Endothelial cell of umbilical vein (primary cell): Measurements from ENCODE around the gene TMEM62. TPM values are rescaled to one million over a fixed set of nuclear protein-coding genes. Genes with fewer than 3 reads are reported as not detected.

Experiments used
- BruUV-seq: library from RNA; stranded (reverse); fragments of 400-500 nt; replicated peaks from 2 replicates; lab custom pipeline; 2021; lab: Mats Ljungman, UMichigan
- CTCF ChIA-PET: fragments of 300-600, 350-600 bp; sonication (Branson Sonifier 250); formaldehyde crosslinking; loops from one replicate; lab custom pipeline; 2021; ENCODE audit warnings: antibody characterized with exemption, inconsistent platforms; lab: Charles Lee
- POLR2A ChIA-PET: fragments of 300-600, 350-600 bp; sonication (Branson Sonifier 250); formaldehyde crosslinking; loops from one replicate; lab custom pipeline; 2021; ENCODE audit warnings: antibody characterized with exemption, inconsistent platforms; lab: Charles Lee
- DNase-seq: peaks from one replicate; pipeline ENCODE4 v3.0.0-alpha.2; 2011; ENCODE audit warnings: low read depth, low spot score
- FAIRE-seq: peaks from 2 replicates; lab custom pipeline; 2011; peaks lifted over from hg19 to GRCh38; lab: Jason Lieb, UNC
- H2AFZ ChIP-seq: 2 replicates; pipeline ENCODE4 v1.6.0; 2012; ENCODE audit warnings: low read depth, low read length, control low read depth, inconsistent platforms
- H3K27ac ChIP-seq: 2 replicates; pipeline ENCODE4 v1.5.1; 2011; ENCODE audit warnings: low read depth, mild to moderate bottlenecking, control low read depth, low read length, moderate library complexity; ENCODE audit not compliant: insufficient read depth
- H3K27me3 ChIP-seq, 2 experiments: 2 replicates each; pipeline versions ENCODE4 v1.6.0 to v1.6.1; 2011; ENCODE audit warnings: low read length in 2 of 2, mixed read lengths in 1 of 2; ENCODE audit not compliant: control insufficient read depth in 2 of 2, insufficient read depth in 2 of 2
- H3K36me3 ChIP-seq, 2 experiments: 2 replicates in 1 of 2; 3 replicates in 1 of 2; pipeline ENCODE4 v1.5.1; 2011; ENCODE audit warnings: low read length in 2 of 2, mild to moderate bottlenecking in 1 of 2, moderate library complexity in 1 of 2; ENCODE audit not compliant: control insufficient read depth in 2 of 2, insufficient read depth in 2 of 2; ENCODE audit errors: extremely low read depth in 1 of 2
- H3K4me1 ChIP-seq: 3 replicates; pipeline ENCODE4 v1.5.1; 2011; ENCODE audit warnings: mild to moderate bottlenecking, low read length; ENCODE audit not compliant: control insufficient read depth, insufficient read depth; ENCODE audit errors: extremely low read depth
- H3K4me2 ChIP-seq: 2 replicates; pipeline ENCODE4 v1.6.1; 2011; ENCODE audit warnings: low read length, control low read depth, mixed read lengths; ENCODE audit not compliant: insufficient read depth
- H3K4me3 ChIP-seq, 3 experiments: fragments of 200-600 bp in 1 of 3; sonication (generic), shearing (Covaris generic) in 1 of 3; replicated peaks in 1 of 3; 2 replicates each; pipeline ENCODE4 v1.5.1; 2011 to 2016; ENCODE audit warnings: control low read depth in 3 of 3, low read length in 3 of 3, mild to moderate bottlenecking in 2 of 3, inconsistent platforms in 1 of 3, low read depth in 1 of 3, moderate library complexity in 1 of 3; ENCODE audit not compliant: insufficient read depth in 1 of 3
- H3K79me2 ChIP-seq: 2 replicates; pipeline ENCODE4 v1.6.0; 2012; ENCODE audit warnings: low read length, inconsistent platforms; ENCODE audit not compliant: control insufficient read depth, insufficient read depth
- H3K9ac ChIP-seq: replicated peaks from 2 replicates; pipeline ENCODE3; 2011; ENCODE audit warnings: low read length, control low read depth; ENCODE audit not compliant: insufficient read depth; ENCODE audit errors: extremely low read depth
- H3K9me1 ChIP-seq: replicated peaks from 3 replicates; pipeline ENCODE4 v1.6.0; 2011; ENCODE audit warnings: mild to moderate bottlenecking, low read length; ENCODE audit not compliant: control insufficient read depth, insufficient read depth; ENCODE audit errors: extremely low read depth
- H3K9me3 ChIP-seq: replicated peaks from 2 replicates; pipeline ENCODE4 v1.5.1; 2012; ENCODE audit warnings: low read length, inconsistent platforms; ENCODE audit not compliant: control insufficient read depth, insufficient read depth
- H4K20me1 ChIP-seq: replicated peaks from 2 replicates; pipeline ENCODE3; 2011; ENCODE audit warnings: mild to moderate bottlenecking, low read length; ENCODE audit not compliant: control insufficient read depth, insufficient read depth; ENCODE audit errors: extremely low read depth
- EZH2 ChIP-seq: IDR thresholded peaks from 2 replicates; pipeline ENCODE4 v1.6.1; 2012; ENCODE audit warnings: borderline replicate concordance, low read depth, mild to moderate bottlenecking, moderate library complexity, low read length, inconsistent platforms; ENCODE audit not compliant: severe bottlenecking
- FOS ChIP-seq: IDR thresholded peaks from 2 replicates; pipeline ENCODE4 v1.6.1; 2011; ENCODE audit warnings: mild to moderate bottlenecking, low read length, moderate library complexity, borderline replicate concordance; ENCODE audit not compliant: insufficient read depth
- GATA2 ChIP-seq: IDR thresholded peaks from 2 replicates; pipeline ENCODE4 v1.7.0; 2011; ENCODE audit warnings: low read depth, mild to moderate bottlenecking, moderate library complexity, mixed read lengths, low read length; ENCODE audit not compliant: insufficient read length, insufficient read depth
- JUN ChIP-seq: IDR thresholded peaks from 2 replicates; pipeline ENCODE4 v1.6.1; 2011; ENCODE audit warnings: borderline replicate concordance, low read depth; ENCODE audit not compliant: insufficient read length, insufficient read depth
- MYC ChIP-seq: IDR thresholded peaks from one replicate; pipeline ENCODE4 v1.6.1; 2011; ENCODE audit warnings: mild to moderate bottlenecking, low read depth, low read length
- POLR2A ChIP-seq: IDR thresholded peaks from 2 replicates; pipeline ENCODE4 v1.6.1; 2012; ENCODE audit warnings: low read depth, mild to moderate bottlenecking, control low read depth, low read length
- POLR2AphosphoS5 ChIP-seq: IDR thresholded peaks from 2 replicates; pipeline ENCODE4 v1.6.1; 2012; ENCODE audit warnings: low read depth, mild to moderate bottlenecking, control low read depth, low read length, moderate library complexity; ENCODE audit not compliant: insufficient read depth
- dilution Hi-C: fragments of 300-500 bp; cut with MboI; formaldehyde crosslinking; loops from one replicate; pipeline ENCODE4 v1.15.0; 2019; ENCODE audit warnings: low sequenced_read_pairs; ENCODE audit not compliant: extremely low pct_ligation_motif_present
- intact Hi-C: fragments of 100-400 bp; cut with micrococcal nuclease; formaldehyde crosslinking; loops from one replicate; pipeline ENCODE4 v1.10.0; 2022
- polyA plus RNA-seq, 4 experiments: library from polyadenylated mRNA; depleted of rRNA in 3 of 4; stranded (reverse) in 3 of 4; unstranded in 1 of 4; fragments of >200 nt; gene quantifications; 2 replicates each; pipeline versions ENCODE4 v1.2.1 to v1.2.3, GENCODE V29; 2011 to 2012; ENCODE audit warnings: missing spikeins in 1 of 4
- total RNA-seq: library from RNA; stranded (reverse); gene quantifications from 2 replicates; pipeline ENCODE4 v1.2.3, GENCODE V29; 2021
- TF ChIP-seq, protein P1 (sequence below), 2 donors: IDR thresholded peaks; 1 replicate in 1 of 2; 2 replicates in 1 of 2; pipeline ENCODE4 v1.5.1; 2011; ENCODE audit warnings: low read length in 2 of 2, mild to moderate bottlenecking in 2 of 2, moderate library complexity in 2 of 2, control low read depth in 1 of 2, inconsistent platforms in 1 of 2, low read depth in 1 of 2; ENCODE audit not compliant: insufficient read depth in 1 of 2; ENCODE audit errors: extremely low read depth in 1 of 2
- TF ChIP-seq, protein P2 (sequence below): IDR thresholded peaks from 2 replicates; pipeline ENCODE4 v1.6.1; 2011; ENCODE audit not compliant: insufficient read depth, insufficient read length

The TMEM62 gene
- total and polyA plus RNA-seq, 2 donors (not counting 3 experiments of a cell fraction or from before 2014, with no cell fraction given), result 10.4 to 22.2 TPM

DNA sequence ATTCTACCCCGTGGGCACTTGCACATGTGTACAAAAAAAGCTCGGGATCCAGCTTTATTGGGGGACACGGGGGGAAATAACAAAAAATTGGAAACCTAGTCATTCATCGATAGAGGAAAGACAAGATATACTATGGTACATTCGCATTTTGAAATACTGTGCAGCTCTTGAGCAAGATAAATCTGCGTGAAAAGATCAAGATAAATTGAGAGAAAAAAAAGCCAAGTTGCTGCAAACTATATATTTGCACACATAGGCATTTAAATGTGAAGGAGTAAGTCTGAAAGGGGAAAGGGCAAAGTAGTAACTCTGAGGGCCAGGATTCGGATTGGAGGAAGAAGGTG is 26.9 kb upstream of the TMEM62 start:
- H3K27me3 ChIP-seq, result no peaks in the 10 kb centered on the region
- peak overlapping the region; percentile 84 for H3K27ac ChIP-seq
- CTCF ChIA-PET, result interaction anchor here (0.7 to 1.1 kb wide), 6 partner anchors 49 to 270 kb away, joined by 3 to 4 read pairs (median 4); no protein-coding TSS in a partner anchor
- POLR2A ChIA-PET, result no interaction called here
- no peaks in the 10 kb centered on the region for H4K20me1 ChIP-seq
- FAIRE-seq (no peak), DNase-seq (no peak)
- BruUV-seq, result no TSS peak
- TF ChIP-seq EZH2 (no peak), JUN (no peak), POLR2A (no peak), GATA2 (no peak), MYC (no peak), FOS (no peak), POLR2AphosphoS5 (no peak)
- TF ChIP-seq, protein P1, sequence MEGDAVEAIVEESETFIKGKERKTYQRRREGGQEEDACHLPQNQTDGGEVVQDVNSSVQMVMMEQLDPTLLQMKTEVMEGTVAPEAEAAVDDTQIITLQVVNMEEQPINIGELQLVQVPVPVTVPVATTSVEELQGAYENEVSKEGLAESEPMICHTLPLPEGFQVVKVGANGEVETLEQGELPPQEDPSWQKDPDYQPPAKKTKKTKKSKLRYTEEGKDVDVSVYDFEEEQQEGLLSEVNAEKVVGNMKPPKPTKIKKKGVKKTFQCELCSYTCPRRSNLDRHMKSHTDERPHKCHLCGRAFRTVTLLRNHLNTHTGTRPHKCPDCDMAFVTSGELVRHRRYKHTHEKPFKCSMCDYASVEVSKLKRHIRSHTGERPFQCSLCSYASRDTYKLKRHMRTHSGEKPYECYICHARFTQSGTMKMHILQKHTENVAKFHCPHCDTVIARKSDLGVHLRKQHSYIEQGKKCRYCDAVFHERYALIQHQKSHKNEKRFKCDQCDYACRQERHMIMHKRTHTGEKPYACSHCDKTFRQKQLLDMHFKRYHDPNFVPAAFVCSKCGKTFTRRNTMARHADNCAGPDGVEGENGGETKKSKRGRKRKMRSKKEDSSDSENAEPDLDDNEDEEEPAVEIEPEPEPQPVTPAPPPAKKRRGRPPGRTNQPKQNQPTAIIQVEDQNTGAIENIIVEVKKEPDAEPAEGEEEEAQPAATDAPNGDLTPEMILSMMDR (IDR thresholded peaks at IDR 0.05; ENCODE audit: extremely low read depth in 1 of 2, insufficient read depth in 1 of 2, low read depth in 1 of 2, low read length in 2 of 2), result no peak
- TF ChIP-seq, protein P2, sequence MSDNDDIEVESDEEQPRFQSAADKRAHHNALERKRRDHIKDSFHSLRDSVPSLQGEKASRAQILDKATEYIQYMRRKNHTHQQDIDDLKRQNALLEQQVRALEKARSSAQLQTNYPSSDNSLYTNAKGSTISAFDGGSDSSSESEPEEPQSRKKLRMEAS, result no peak
- peaks cover 18% of the 10 kb centered on the region for H3K4me1 ChIP-seq
- no peaks in the 10 kb centered on the region for H3K9me3 ChIP-seq
- H2AFZ ChIP-seq, result peak overlapping the region; percentile 94
- H3K4me2 ChIP-seq, result peak overlapping the region; percentile 97
- H3K9ac ChIP-seq, result peak overlapping the region; percentile 90
- H3K79me2 ChIP-seq, result peaks cover 37% of the 10 kb centered on the region
- H3K9me1 ChIP-seq, result no peaks in the 10 kb centered on the region
- intact Hi-C loops, result loop anchor here (5.0 to 10.0 kb wide), 3 partner anchors 46 to 1178 kb away; partner anchors contain the start of genes CCNDBP1 and GOLM2
- H3K36me3 ChIP-seq, result no peaks in the 10 kb centered on the region
- H3K4me3 ChIP-seq, result peak overlapping the region; percentile 65 to 96 (median 91)
- dilution Hi-C loops, result no loop called here
